ENCODE measurements around the gene VWC2L. TPM values are rescaled to one million over a fixed set of nuclear protein-coding genes. Genes with fewer than 3 reads are reported as not detected.

The VWC2L gene
- total and polyA plus RNA-seq, 9 donors: 0.11 TPM; not detected in 8

DNA sequence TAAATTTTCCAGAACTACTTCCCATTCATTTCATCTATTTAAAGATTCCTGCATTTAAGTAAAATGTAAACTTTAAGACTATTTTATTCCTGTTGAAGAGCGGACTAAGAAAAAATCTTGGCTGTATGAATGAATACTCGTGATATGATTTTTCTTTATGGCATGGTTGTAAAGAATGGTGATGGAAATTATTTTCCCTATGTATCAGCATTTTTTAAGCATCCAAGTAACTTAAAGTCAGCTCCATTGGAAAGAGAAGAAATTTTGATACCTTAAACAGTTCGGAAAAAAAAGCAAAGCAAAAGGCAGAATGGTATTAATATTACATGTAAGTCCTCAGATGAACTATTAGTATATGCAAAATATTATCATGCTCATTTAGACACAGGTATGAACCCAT is 58.9 kb downstream of the VWC2L start:
- Histone ChIP-seq H3K9me3 (no peaks in the 10 kb centered on the region), H3K27ac (no peak overlapping the region), H3K36me3 (no peaks in the 10 kb centered on the region), H3K4me1 (ENCODE audit: insufficient read depth) (no peaks in the 10 kb centered on the region), H3K27me3 (no peaks in the 10 kb centered on the region), H3K4me3 (no peak overlapping the region)
- intact Hi-C loops (cut with DNase I): no loop called here
- 86 to 92% (median 90%) methylated on average over 3 of the region's 3 CpGs for WGBS, 3 donors
- TF ChIP-seq, protein P1, sequence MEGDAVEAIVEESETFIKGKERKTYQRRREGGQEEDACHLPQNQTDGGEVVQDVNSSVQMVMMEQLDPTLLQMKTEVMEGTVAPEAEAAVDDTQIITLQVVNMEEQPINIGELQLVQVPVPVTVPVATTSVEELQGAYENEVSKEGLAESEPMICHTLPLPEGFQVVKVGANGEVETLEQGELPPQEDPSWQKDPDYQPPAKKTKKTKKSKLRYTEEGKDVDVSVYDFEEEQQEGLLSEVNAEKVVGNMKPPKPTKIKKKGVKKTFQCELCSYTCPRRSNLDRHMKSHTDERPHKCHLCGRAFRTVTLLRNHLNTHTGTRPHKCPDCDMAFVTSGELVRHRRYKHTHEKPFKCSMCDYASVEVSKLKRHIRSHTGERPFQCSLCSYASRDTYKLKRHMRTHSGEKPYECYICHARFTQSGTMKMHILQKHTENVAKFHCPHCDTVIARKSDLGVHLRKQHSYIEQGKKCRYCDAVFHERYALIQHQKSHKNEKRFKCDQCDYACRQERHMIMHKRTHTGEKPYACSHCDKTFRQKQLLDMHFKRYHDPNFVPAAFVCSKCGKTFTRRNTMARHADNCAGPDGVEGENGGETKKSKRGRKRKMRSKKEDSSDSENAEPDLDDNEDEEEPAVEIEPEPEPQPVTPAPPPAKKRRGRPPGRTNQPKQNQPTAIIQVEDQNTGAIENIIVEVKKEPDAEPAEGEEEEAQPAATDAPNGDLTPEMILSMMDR (IDR thresholded peaks at IDR 0.05): no peak
- DNase-seq: no peak

- H3K4me1 ChIP-seq (ENCODE audit: insufficient read depth): no peaks in the 10 kb centered on the region
- no peak overlapping the region for H3K4me3 ChIP-seq
- TF ChIP-seq EP300 (IDR thresholded peaks at IDR 0.05) (no peak), POLR2A (IDR thresholded peaks at IDR 0.05) (no peak)
- TF ChIP-seq, protein P1 (IDR thresholded peaks at IDR 0.05): no peak
- intact Hi-C loops (cut with DNase I): no loop called here
- no peaks in the 10 kb centered on the region for H3K36me3 ChIP-seq
- 81 to 97% (median 88%) methylated on average over 1 of the region's 1 CpG for WGBS, 3 donors
- H3K9me3 ChIP-seq: no peaks in the 10 kb centered on the region
- no peaks in the 10 kb centered on the region for H3K27me3 ChIP-seq
- H3K27ac ChIP-seq: no peak overlapping the region
- DNase-seq: no peak
These were observed 60.5 kb downstream of the VWC2L start for GRCh38 chr2:214471382-214471781.

DNA sequence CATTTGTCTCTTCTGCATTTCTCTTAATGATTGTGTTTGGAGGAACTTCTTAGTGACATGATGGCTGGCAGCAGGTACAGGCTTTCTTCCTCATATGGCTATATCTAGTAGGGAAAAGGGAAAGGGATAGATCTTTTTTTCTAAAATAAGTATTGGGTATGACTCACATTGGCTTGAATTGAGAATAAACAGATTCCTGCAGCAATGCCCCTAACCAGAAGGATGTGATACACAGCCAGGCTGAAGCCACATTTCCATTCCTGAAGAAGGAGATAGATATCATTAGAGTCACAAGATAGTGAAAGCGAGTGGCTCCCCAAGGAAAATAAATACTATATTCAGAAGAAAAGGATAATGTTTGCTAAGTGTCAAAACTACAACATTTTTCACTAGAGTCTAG is 61.1 kb downstream of the VWC2L start:
- H3K36me3 ChIP-seq: no peaks in the 10 kb centered on the region
- intact Hi-C loops (cut with DNase I): no loop called here
- TF ChIP-seq EP300 (IDR thresholded peaks at IDR 0.05) (no peak), POLR2A (IDR thresholded peaks at IDR 0.05) (no peak)
- TF ChIP-seq, protein P1 (IDR thresholded peaks at IDR 0.05): no peak
- 83 to 91% (median 86%) methylated on average over 1 of the region's 1 CpG for WGBS, 3 donors
- no peaks in the 10 kb centered on the region for H3K9me3 ChIP-seq
- no peak overlapping the region for H3K27ac ChIP-seq
- no peaks in the 10 kb centered on the region for H3K27me3 ChIP-seq
- no peak overlapping the region for H3K4me3 ChIP-seq
- no peaks in the 10 kb centered on the region for H3K4me1 ChIP-seq (ENCODE audit: insufficient read depth)
- DNase-seq: no peak

DNA sequence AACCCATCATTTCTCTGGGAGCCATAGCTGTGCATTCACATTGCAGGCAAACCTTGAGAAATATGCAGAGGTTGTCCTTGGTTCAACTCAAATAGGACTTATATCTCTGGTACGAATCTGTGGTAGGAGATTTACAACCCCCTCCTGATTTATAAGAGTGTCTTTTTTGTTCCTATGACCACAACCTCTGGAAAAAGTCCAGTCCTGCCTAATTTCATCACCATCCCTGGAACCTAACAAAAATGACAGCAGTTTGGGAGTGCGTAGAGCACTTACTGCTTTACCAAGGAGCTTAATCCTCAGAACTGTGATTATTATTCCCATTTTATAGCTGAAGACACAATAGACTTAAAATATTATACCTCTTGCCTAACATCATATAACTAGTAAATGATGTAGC is 66.5 kb downstream of the VWC2L start:
- H3K27ac ChIP-seq: no peak overlapping the region
- no peaks in the 10 kb centered on the region for H3K9me3 ChIP-seq
- no peaks in the 10 kb centered on the region for H3K36me3 ChIP-seq
- TF ChIP-seq, protein P1 (IDR thresholded peaks at IDR 0.05): no peak
- TF ChIP-seq POLR2A (IDR thresholded peaks at IDR 0.05) (no peak), EP300 (IDR thresholded peaks at IDR 0.05) (no peak)
- no peak overlapping the region for H3K4me3 ChIP-seq
- no peaks in the 10 kb centered on the region for H3K27me3 ChIP-seq
- DNase-seq: no peak
- no peaks in the 10 kb centered on the region for H3K4me1 ChIP-seq (ENCODE audit: insufficient read depth)
- 52 to 69% (median 60%) methylated on average over 2 of the region's 2 CpGs for WGBS, 3 donors
- intact Hi-C loops (cut with DNase I): no loop called here

GRCh38 chr2:214481204-214481603 is 70.3 kb downstream of the VWC2L start:
- no peaks in the 10 kb centered on the region for H3K36me3 ChIP-seq
- H3K4me1 ChIP-seq (ENCODE audit: insufficient read depth): no peaks in the 10 kb centered on the region
- TF ChIP-seq EP300 (IDR thresholded peaks at IDR 0.05) (no peak), POLR2A (IDR thresholded peaks at IDR 0.05) (no peak)
- TF ChIP-seq, protein P1 (IDR thresholded peaks at IDR 0.05): no peak
- no peak overlapping the region for H3K27ac ChIP-seq
- intact Hi-C loops (cut with DNase I): no loop called here
- WGBS, 3 donors: 0 to 5% (median 3%) methylated on average over 1 of the region's 1 CpG
- no peaks in the 10 kb centered on the region for H3K9me3 ChIP-seq
- no peak for DNase-seq
- H3K4me3 ChIP-seq: no peak overlapping the region
- H3K27me3 ChIP-seq: no peaks in the 10 kb centered on the region

All from ovary (tissue), 9 donors.